COLO829 (cell line): ENCODE data around the gene DOCK9.

Experiments used
- DNase-seq: peaks from one replicate; pipeline ENCODE4 v3.0.0; 2012; ENCODE audit warnings: low spot score

The DOCK9 gene

DNA sequence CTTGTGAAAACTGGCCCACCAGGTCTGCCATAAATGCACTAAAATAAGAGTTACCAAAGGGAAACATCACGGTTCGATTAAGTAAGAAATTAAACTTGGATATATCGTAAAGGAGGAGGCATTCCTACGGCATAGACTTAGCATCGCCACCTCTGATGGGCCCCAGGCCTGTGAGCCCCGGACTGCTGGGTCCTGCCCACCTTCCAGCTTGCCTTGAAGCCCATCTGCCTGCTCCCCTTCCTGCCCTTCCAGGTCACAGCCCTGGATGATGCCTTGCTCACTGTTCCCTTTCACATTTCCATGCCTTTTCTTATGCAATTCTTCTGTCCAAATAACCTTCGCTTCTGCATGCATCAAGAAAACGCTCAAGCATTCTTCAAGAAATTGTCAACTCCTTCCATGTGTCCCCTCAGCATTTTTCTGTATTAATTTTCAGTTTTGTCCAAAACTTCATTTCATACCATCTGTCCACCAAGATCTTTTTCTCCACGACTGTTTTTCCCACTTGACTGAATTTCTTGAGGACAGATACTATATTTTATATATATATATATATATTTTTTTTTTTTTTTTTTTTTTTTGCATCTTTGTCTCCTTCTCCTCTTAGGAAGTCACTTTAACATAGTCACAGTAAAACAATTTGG is 91.2 kb downstream of the DOCK9 start:
- no peak for DNase-seq

DNA sequence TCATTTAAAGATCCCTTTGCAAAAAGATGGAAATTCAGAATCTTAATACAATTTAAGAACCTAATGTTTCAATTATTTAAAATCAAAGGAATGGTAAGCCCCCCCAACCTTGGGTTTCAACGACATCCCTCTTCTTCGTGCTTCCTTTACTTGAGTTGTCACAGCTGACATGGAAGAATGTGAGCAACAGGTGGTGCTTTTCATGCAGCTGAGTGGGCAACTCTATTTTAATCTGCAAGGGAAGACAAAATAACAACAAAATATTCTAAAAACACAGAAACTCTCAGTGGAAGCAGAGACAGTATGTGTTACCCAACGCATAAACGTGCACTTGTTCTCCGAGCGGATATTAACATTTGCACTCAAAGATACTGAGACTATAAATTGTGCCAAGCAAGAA is 92.3 kb downstream of the DOCK9 start:
- no peak for DNase-seq

DNA sequence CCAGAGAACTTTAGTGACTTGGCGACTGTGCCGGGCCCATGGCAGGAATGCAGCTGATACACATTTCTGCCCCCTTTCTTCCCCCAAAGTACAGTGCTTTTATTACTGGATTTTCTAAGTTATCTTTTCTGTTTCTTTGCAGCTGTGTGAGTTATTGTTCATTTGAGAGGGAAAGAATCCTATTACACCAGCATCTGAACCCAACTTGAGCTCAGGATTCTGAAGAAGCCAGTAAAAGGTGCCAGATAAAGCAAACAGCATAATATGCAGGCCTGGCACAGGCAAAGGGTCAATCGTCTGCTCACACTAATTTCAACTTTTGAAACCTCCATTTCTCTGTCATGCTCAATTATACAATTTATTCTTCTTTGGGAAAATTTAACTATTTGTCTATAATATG is 93.9 kb downstream of the DOCK9 start:
- no peak for DNase-seq

DNA sequence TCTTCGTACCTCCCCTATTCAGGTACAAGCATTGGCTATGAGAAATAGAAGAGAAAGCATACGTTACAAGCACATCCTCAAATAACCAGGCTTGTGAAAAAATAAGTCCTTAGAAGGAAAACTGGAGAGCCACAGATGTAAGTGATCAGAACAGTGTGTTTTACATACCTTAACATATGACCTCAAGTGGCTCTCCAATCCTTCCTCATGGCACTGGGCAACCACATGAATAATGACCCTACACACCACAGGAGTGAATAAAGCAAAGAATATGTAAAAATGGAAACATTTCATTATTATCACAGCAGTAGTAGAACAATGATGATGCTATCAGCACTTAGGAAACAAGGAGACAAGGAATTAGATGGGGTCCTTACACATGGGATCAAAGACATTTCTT is 96.5 kb downstream of the DOCK9 start:
- no peak for DNase-seq

DNA sequence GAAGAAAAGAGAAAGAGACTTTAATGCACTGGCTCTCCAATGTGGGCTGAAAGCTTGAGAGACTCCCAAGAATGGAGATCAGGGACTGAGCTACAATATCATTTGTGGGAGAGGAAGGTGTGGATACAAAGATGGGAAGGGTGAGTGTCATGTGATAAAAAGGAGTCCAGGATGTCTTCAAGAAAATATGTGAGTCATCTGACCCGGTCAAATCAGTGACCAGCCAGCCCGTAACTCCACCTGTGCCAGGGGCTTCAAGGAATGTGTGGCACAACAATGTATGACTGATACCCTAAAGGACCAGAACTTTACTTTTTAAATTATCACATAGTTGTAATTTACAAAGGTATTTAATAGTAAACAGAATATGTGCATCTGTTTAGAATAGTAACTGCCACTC is 97.2 kb downstream of the DOCK9 start:
- no peak for DNase-seq

DNA sequence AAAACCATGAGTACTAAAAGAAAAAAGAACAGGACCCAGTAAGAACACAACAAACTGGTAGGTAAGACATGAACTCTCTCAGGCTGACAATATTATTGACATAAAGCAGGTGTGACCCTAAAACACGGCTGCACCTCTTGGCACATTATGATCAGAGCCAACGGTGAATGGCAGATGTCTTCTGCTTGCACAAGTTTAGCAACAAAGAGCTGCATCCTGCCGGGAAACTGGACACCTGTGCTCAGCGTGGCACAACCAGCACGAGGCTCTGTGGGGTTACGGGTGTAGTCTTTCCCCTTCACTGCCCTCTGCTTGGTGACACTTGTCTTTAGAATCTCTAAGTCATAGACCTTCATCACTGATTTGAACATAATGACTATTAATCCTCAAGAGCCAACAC is 97.9 kb downstream of the DOCK9 start:
- DNase-seq: no peak

DNA sequence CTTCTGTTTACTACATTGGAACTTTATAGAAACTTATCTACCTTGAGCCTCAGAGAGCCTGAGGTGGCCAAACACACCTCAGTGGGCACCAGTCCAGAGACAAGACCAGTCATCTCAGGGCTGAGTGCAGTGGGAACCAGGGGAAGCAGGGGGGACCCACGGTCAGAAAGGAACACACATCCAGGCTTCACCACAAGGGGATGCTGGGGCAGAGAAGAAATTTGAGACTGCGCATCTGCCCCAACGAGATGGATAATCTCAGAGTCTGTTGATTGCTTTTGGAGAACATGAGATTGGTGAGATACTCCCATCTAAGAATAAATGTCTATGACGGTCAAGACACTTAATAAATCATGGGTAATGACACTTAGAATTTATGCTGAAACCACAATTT is 98.7 kb downstream of the DOCK9 start:
- no peak for DNase-seq

DNA sequence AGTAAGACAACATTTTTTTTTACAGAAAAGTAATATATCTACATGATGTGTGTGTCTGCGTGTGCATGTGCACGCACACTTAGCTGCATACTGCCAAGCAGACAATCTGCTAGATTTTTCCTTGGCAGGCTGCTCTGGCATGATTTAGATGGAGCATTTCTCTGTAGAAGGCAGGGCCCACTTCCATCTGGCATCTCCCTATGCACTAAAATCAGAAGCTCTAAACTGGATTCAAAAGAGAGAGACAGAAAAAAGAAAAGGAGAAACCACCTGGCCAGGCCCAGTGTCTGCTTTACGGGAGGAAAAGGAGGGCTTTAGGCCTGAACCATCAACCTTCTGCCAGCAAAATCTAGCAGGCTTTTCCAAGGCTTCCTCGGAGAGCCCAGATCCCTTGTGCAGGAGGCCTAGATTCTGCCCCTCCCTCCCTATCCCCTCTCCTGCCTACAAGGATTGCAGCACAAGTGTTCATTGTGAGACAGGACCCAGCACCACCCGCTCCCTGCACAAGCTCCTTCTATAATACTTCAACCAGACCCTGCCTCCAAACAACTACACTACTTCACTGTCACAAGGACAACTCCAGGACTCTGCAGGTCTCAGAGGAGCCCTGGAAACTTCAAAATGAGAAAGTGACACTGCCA is 99.3 kb downstream of the DOCK9 start:
- DNase-seq: no peak

DNA sequence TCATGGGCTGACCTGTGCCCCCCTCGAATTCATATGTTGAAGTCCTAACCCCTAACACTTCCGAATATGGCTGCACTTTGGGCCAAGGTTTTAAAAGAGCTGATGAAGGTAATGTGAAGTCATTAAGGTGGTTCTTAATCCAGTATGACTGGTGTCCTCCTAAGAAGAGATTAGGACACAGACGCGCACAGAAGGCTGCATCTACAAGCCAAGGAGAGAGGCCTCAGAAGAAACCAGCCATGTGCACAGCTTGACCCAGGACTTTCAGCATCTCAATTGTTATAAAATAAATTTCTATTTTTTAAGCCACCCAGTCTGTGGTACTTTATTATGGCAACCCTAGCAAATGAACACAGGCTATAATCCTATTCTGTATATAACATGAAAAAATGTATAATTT is 99.9 kb downstream of the DOCK9 start:
- DNase-seq: no peak

DNA sequence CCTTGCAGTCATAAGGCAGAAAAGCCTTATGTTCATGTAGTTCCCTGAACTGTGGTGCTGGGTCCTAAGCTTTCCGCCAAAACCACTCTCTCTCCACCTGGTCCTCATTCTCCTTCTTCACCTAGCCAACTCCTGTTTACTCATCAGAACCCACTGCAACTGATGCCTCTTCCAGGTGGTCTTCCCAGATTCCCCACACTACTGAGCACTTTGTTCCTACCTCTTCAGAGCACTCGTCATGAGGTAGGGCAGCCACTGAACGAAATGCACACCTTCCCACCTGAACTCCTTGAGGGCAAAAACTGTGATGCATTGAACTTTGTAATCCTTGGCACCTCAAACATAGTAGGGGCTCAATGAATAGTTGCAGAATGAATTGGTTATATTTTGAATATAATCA is 100.4 kb downstream of the DOCK9 start:
- no peak for DNase-seq

DNA sequence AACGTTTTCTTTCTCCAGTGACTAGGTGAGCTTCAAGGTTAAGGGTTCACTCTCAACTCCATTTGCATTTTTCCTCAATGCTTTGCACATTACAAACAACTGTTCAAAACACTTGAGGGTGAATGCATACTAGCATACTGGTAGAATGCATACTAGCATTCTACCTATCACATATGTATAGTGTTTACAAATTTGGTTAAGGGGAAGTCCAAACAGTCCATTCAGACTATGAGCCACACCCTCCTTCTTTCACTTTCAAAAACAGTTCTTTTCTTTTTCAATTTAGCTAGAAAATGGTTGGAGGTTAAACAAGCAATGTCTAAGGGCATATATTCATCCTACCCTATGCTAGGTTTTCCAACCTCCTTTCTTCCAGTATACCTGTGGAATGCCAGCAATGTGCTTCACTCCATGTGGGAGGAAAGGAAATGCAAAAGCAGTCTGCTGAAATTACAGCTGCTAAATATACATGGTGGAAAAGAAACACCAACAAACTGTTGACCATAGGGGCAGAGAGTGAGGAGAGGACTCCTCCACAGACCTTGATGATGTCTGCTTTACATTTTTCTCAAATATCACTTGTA is 102.6 kb downstream of the DOCK9 start:
- DNase-seq: no peak

DNA sequence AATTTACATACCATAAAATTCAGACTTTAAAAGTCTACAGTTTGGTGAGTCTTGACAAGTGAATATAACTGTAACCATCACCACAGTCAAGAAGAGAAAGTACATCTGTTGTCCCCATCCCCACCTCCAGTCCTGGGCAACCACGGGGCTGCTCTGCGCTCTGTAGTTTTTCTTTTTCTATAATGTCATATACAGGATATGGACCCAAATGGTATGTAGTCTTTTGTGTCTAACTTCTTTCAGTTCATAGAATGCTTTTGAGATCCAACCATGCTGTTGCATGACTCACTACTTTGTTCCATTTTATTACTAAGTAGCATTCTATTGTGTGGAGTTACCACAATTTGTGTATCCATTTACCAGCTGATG is 103.9 kb downstream of the DOCK9 start:
- no peak for DNase-seq

DNA sequence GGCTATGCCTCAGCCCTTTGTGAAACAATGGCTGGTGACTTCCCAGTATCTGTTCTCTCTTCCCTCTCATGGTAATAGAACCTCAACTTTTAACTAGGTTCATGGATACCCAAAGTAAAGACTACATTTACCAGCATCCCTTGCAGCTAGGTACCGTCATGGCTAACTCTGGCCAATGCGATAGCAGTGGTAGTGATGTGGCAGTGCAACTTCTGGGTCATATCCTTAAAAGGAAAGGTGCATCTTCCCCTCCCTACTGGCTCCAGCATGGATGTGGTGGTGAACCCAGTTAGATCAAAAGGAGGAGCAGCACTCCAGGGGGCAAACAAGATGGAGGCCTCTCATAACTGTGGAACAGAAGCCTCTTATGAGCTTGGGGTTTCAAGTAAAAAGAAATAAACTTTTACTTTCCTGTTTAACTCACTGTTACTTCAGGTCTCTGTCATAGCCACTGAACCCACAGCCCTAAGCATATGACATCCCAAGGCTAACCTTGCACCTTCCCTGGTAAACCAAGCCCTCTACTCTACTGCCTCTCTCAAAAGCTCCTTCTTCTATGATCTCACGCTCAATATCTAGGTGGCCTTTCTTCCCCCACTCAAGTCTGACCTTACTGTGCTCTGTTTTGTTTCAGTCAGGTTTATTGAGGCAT is 104.4 kb downstream of the DOCK9 start:
- DNase-seq: no peak

DNA sequence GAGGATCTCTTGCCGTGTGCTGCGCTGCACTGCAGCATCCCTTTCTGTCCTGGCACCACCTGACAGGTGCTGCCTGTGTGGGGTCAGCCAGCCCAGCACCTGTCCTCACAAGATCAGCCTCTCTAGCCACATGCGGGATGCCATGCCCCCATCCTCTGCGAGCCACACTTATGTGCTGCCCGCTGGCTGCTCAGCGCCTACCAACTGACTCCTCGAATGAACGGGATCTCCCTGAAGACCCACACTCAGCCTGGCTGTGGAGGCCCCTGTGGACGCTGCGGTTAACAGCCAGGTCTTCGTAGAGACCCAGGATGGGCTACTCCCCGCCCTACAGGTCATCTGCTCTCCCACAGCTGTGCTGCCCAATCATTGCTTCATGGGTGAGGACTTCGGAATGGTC is 106.1 kb downstream of the DOCK9 start:
- DNase-seq: no peak

DNA sequence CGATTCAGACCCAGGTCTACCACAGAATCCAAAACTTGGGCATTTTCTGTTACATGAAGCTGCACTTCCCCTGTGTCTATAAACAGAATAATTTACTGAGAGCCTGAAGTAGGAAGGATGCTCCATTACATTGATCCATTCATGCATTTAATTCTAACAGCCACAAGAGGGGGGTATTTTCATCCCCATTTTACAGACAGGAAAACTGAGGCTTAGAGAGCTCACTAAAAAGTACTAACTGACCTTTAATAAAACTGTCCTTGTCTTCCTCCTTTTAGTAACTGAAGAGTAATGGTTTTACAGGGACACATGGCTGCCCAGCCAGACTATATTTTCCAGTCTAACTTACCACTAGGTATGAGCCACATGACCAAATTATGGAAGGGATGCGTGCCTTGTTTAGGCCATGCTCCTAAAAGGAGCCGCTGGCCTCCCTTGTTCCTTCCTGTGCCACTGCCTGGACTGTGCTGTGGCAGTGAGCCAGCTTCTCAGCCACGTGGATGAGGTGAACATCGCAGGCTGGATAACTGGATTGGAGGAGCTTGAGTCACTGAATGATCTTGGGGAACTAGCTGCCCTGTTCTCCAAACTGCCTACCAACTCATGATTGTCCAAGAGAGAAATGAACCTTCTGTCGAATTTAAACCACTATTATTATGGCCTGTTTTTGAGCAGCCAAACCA is 108.3 kb downstream of the DOCK9 start:
- no peak for DNase-seq

DNA sequence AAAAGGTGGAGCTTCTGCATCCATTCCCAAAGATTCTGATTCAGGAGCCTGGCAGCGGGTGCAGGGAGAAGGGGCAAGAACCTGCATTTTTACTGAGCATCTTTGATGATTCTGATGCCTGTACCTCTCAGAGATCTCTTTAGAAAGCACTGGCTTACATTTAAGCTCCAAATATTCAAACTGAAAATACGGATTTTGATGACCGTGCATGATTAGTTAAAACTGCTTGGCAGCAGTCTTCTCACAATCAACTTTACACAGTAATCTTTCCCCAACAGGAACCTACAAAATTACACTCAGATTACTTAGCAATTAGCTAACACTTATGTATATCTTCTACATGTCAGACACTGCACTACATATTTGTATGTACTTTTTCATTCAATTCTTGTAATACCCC is 108.9 kb downstream of the DOCK9 start:
- no peak for DNase-seq

DNA sequence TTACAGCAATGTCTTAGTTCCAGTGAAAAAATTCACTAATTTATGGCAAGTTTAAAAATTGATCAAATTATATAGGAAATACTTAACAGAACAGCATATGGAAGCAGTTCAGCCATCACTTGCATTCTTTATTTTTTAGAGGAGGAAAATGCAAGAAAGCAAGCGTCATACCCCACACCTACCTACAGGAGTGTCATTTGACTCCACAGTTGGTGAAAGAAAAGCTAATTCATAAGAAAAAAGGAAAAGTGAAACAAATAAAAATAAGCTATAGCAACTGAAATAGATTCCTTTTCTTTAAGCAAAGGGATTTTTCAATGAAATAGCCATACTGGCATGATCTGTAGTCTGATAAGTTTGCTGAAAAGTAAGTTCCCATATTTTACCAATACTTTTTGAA is 111.0 kb downstream of the DOCK9 start:
- no peak for DNase-seq

DNA sequence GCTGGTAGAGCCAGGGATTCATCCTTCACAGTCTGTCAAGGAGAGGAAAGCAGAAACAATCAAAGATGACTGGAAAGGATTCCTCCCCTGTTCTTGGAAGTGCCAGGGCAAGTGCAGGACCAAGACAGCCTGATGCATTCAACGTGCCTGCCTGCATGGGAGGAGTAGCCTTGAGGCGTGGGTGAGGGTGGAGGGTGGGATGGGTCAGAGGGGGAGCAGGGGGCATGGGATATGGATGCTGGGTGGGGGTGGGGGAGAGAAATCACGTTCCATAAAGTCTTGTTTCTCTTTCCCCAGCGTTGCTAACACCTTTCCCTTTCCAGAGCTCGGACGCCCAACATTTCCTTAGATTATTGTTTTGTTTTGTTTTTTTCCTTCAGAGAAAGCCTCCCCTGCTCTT is 117.4 kb downstream of the DOCK9 start:
- no peak for DNase-seq

DNA sequence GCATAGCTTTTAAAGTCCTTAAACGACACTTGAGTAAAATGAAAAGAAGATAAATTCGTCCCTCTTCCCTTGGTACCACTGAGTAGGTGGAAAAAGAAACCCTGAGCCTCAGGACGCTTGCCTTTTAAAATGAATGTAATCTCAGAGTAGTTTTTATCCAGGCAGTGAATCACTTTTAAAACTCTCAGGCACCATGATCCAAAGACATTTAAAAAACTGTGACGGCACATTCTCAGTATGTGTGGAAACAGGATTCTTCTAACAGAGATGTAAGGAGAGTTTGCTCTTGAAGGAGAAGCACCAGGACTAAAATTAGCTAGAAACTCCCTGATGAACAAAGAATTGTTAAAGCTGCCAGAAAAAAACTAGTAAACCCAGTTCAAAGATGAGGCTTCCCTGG is 119.7 kb downstream of the DOCK9 start:
- DNase-seq: no peak

DNA sequence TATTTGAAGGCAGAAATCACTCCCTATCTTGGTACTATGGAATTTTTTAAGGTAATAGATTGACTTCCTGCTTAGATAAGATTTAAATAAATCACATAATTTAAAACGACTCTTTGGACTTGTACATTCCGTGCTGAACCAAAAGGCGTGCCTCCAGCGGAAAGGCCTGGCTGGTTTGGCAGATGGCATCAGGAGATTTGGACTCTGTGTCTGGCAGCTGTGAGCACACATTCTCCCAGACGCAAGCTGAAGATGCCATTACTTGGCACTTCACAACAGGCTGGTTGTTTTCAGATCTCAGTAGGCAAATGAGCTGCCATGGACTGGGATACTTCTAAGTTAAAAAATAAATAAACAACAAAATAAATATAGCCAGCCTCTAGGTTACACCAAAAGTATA is 120.9 kb downstream of the DOCK9 start:
- no peak for DNase-seq

DNA sequence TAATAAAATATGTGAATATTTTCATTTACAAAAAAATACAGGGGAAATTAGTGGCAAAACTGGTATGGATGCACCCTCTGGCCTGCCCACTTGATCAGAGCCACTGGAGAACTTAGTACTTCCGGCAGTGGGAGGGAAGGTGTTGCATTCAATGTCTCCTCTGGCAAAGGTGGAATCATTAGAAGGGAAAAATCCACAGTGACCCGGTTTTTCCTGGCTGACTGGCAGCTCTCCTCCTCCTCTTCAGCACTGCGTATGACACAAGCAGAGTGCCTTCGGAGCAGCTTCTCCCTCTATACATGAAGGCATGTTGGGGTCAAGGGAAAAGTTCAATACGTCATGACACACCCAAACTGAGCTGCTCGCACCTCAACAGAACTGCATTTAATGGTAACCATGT is 123.4 kb downstream of the DOCK9 start:
- no peak for DNase-seq

DNA sequence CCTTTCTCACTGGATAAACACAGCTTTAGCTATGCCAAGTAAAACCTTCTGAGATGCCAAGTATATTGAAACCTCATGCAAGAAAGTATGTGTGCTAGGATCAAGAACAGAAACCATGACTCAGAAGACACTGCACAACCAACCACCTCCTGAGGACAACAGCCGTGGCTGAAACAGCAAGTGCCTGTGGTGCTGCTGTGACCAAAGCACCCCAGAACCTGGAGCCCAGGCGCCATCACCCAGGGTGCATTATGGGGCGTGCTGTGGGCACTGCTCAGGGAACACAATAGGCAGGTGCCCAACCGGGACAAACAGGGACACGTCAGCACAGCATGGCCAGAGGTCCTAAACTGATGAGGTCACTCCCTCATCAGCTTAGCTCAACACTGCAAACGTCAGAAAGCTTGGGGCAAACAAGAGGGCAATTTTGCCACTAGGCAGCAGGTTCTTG is 124.1 kb downstream of the DOCK9 start:
- DNase-seq: no peak

DNA sequence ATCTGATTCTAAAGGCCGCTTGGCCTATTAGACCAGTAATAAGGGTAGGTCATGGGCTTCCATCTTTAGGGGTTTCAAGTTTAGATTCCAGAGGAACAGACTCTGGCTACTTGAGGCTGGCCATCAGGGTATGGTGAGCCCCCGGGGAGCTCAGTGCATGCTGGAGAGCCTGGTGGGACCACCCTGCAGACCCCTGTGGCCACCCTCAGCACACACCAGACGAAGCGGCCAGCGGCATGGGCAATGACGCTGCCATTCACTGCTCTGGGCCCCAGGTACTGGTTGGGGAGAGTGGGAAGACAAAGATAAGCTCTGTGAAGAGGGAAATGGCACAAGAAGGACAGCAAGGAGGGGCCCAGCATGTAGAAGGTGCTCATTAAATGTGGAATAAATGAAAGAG is 126.6 kb downstream of the DOCK9 start:
- no peak for DNase-seq
